AG08396 (cell line): Measurements from ENCODE around the gene CDK5R2.

Experiments used
- DNase-seq: peaks from one replicate; pipeline ENCODE4 v3.0.0; 2012; ENCODE audit warnings: low spot score, mixed read lengths

Gene CDK5R2

GRCh38 chr2:218961651-218962570 lies 2.4 kb downstream of the CDK5R2 start:
- DNase-seq = no peak

DNA sequence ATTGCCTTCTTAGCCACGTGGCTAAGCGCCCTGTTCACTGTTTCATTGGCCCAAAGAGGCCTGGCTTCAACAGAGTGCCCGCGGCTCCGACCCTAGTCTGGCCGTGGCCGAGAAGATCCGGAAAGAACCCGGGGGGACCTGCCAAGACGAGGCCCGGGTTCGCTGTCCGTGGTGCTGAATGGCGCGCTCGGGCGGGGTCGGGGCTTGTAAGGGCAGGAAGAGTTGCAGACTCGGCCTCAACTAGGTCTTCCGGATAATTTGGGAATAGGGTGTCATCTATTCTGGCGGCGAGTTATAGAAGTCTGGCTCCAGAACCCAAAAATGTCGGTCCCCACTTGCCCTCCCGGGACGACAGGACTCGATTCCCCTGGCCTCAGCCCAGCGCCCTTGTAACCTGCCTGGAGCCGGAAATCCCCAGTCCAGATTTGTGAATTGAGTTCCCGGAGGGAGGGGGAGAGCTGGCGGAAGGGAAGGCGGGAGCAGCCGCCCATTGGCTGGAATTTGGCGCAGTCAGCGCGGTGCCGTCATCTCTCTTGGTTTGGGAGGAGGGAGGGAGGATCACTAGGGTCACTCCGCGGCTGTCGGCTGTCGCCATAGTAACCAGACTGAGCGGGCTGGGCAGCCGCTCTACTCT lies 3.5 kb downstream of the CDK5R2 start:
- DNase-seq = peak; percentile 78

DNA sequence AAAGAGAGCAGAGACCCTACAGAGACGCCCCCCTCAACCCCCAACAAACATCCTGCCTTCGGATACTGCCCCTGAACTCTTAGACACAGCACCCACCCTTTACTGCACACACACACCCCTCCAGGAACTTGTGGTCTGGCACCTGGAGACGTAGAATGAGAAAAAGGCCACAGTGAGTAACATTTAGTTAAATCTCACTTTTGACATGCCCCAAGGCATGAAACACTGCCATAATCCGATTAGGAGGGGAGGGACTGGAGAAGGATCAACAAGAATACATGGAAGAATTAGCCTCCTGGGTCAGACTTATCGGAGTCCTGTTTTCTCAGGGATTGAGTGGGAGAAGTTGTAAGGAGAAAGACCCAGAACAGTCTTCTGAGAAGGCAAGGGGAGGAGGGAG lies 4.1 kb downstream of the CDK5R2 start:
- no peak for DNase-seq

DNA sequence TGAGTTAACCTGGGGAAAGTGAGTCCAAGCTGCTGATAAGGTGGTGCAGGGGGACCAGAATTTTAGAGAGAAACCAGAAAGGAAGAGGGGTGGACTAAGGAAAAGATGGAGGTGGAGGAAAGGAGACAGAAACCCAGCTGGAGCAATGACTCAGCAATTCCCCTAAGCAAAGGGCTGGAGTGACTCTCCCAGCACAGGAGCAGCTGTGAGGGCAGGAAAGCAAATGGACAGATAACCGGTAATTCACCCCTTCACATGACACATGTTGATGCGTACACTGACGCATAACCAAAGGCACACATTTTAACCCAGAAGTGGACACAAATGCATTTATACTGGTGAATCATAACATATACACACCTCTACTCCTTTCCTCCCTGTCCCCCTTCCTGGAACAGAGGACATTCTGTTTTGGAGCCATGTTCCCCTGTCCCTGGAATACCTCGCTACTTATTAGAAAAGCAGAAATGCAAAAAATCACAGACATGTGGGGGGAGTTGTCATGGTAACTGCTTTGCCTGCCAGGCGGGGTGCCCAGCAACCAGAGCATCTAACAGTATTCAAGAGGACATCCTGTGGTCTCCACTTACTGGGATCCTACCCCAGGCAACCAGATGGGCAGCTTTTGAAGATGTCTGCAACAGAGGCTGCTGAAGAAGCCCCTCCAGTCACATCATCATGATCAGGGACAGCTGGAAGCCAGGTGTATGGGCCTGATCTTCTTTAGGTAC lies 4.7 kb downstream of the CDK5R2 start:
- peak; percentile 78 for DNase-seq

GRCh38 chr2:218970894-218971293 lies 11.4 kb downstream of the CDK5R2 start:
- no peak for DNase-seq

- DNase-seq = no peak
Observed at GRCh38 chr2:218975060-218975777, 15.8 kb downstream of the CDK5R2 start.

DNA sequence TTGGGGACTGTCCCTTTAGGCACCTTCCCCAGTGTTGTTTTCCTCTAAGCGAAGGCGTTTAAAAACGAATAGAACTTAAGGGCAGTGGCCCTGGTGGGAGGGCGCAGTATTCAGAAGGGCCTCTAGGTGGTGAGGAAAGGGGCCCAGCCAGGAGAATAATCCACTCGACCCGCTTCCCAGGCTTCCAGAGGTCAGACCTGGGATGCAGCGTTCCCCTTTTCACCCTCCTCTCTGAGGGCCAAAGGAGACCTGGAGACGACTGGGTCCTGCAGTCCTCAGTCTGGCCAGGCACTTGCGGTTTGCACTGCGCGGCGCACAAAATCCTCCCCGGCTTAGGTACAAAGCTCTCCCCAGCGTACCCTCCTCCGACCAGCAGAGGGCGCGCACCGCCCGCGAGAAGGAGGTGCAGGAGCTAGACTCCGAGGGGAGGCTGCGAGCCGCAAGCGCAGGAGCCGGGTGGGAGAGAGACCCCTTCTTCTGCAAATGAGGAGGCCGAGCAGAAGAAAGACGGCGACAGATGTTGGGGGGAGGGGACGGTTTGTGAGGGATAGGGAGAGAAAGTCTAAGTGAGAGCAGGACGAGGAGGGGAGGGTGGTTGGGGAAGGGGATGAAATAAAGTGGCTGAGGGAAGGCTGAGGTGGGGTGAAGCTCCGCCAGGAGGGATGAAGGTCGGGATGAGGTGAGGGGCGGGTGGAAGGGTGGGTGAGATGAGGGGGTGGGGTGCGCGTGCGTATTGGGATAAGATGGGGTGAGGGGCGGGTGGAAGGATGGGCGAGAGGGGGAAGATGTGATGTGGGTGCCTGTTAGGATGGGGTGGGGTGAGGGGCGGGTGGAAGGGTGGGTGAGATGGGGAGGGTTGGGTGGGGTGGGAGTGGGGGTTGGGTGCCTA lies 20.6 kb downstream of the CDK5R2 start:
- peak; percentile 87 for DNase-seq

- DNase-seq = no peak
Observed at GRCh38 chr2:218980735-218981389, 21.4 kb downstream of the CDK5R2 start.

GRCh38 chr2:218981390-218981880 lies 22.0 kb downstream of the CDK5R2 start:
- DNase-seq = no peak

DNA sequence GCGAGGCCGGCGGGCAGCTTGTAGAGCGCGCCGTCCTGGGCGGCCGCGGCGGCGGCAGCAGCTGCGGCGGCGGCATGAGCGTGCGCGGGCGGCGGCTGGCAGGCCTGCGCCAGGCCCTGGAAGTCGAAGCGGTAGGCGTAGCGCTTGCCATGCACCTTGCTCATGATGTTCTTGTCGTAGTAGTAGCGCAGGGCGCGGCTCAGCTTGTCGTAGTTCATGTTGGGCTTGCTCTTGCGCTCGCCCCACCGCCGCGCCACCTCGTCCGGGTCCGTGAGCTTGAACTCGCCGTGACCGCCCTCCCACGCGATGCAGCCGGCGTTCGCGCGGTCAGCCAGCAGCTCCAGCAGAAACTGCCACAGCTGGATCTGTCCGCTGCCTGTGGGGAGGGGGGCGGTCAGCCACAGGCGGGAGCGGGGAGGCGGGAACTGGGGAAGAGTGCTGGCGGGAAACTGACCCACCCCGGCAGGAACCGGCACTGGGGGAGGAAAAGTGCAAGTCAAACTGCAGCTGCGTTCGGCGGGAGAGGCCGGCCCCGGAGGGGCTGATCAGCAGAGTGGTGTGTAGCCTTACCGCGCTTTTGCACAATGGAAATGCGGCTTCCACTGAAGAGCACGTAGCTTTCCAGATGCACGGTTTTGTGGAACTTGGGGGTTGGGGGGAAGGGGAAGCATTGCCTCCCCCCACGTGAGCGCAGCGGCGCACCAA lies 22.6 kb downstream of the CDK5R2 start:
- DNase-seq = no peak

- no peak for DNase-seq
Observed at GRCh38 chr2:218982586-218983262, 23.3 kb downstream of the CDK5R2 start.

GRCh38 chr2:218983263-218983933 lies 23.9 kb downstream of the CDK5R2 start:
- DNase-seq = no peak

DNA sequence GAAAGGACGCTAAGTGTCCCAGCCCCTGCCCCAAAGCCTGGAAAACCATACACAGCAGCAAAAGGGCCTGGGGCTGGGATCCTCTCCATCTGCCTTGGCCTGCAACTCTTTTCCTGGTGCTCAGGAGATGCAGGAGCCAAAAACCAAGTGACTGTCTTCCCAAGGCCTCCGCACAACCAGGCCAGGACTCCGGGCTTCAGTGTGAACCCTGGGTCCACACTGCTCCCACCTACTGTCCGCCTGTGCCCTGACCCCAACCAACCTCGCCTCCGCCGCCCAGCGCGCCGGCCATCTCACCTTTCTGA lies 24.4 kb downstream of the CDK5R2 start:
- DNase-seq = no peak

GRCh38 chr2:218984239-218985020 lies 25.0 kb downstream of the CDK5R2 start:
- DNase-seq = no peak

GRCh38 chr2:218985021-218985324 lies 25.5 kb downstream of the CDK5R2 start, which contains the start of gene FEV:
Gene FEV (minus strand): TSS chr2:218985184. CDS start chr2:218985075, 109 bp downstream.
- DNase-seq = no peak

GRCh38 chr2:218985325-218986091 lies 26.0 kb downstream of the CDK5R2 start:
- DNase-seq = no peak

- no peak for DNase-seq
Observed at GRCh38 chr2:218986148-218986761, 26.8 kb downstream of the CDK5R2 start.
